ENCODE results near the gene AMFR. TPM values are rescaled to one million over a fixed set of nuclear protein-coding genes. Genes with fewer than 3 reads are reported as not detected.

AMFR gene
- total and polyA plus RNA-seq, 10 of the 15 experiments (the other 5 are each of a cell fraction or from before 2014, with no cell fraction given): 8.2 to 67.6 (median 28.1) TPM

DNA sequence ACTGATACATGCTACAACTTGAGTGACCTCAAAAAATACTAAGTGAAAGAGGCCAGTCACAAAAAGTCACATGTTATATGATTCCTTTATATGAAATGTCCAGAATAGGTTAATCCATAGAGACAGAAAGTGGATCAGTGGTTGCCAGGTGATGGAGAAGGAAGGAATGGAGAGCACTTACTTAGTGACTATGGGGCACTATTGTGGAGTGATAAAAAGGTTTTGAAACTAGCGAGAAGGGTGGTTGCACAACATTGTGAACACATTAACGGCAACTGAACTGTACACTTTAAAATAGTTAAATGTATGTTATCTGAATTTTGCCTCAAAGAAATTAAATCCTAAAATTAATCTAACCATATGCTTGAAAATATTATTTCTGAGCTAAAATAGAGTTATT, 25.9 kb downstream of the AMFR start:
- H3K79me2 ChIP-seq (ENCODE audit: control insufficient read depth, insufficient read depth, low read length): no peaks in the 10 kb centered on the region
- no peak overlapping the region for H2AFZ ChIP-seq (ENCODE audit: control insufficient read depth, low read depth, low read length)
- DNase-seq (ENCODE audit: low read depth, low spot score): no peak
- SMC1A ChIA-PET (ENCODE audit: uncharacterized antibody, unreplicated experiment): interaction anchor here (1.4 to 1.6 kb wide), 2 partner anchors 11 to 14 kb away, joined by 3 read pairs; no protein-coding TSS in a partner anchor
- H3K27ac ChIP-seq (ENCODE audit: control insufficient read depth, insufficient read depth): no peak overlapping the region
- H3K4me3 ChIP-seq: no peak overlapping the region
- no peak for FAIRE-seq
- no peak for ATAC-seq
- H3K27me3 ChIP-seq (replicated peaks in 1 of 2; ENCODE audit: control insufficient read depth in 2 of 2, insufficient read depth in 2 of 2, low read length in 1 of 2): no peaks in the 10 kb centered on the region
- WGBS (ENCODE audit: insufficient coverage, insufficient replicate concordance, low lambda C conversion rate, missing lambda C conversion rate): 97% methylated on average over 2 of the region's 2 CpGs
- RAD21 ChIA-PET (ENCODE audit: unreplicated experiment): no interaction called here
- intact Hi-C loops (cut with micrococcal nuclease; ENCODE audit: unreplicated experiment): no loop called here
- H3K9ac ChIP-seq (ENCODE audit: control insufficient read depth, insufficient read depth, low read length): no peak overlapping the region
- H4K20me1 ChIP-seq (ENCODE audit: control insufficient read depth, insufficient read depth): no peaks in the 10 kb centered on the region
- H3K4me1 ChIP-seq (ENCODE audit: control insufficient read depth, insufficient read depth, low read length): no peaks in the 10 kb centered on the region
- TF ChIP-seq GABPA (IDR thresholded peaks at IDR 0.05; ENCODE audit: low read depth) (no peak), CHD2 (IDR thresholded peaks at IDR 0.05; ENCODE audit: borderline replicate concordance, low read depth, low read length) (no peak), LARP7 (IDR thresholded peaks at IDR 0.05) (no peak), TCF12 (IDR thresholded peaks at IDR 0.05; ENCODE audit: low read depth, low read length) (no peak), YBX1 (IDR thresholded peaks at IDR 0.05) (no peak), WRNIP1 (IDR thresholded peaks at IDR 0.05; ENCODE audit: borderline replicate concordance, low read depth, low read length) (no peak), NBN (IDR thresholded peaks at IDR 0.05) (no peak), ZSCAN29 (IDR thresholded peaks at IDR 0.05) (no peak), SUZ12 (IDR thresholded peaks at IDR 0.05; ENCODE audit: unreplicated experiment) (no peak), ATF7 (IDR thresholded peaks at IDR 0.05; ENCODE audit: low read depth) (no peak), EZH2 (IDR thresholded peaks at IDR 0.05; ENCODE audit: borderline replicate concordance, control insufficient read depth, low read depth, low read length) (no peak), TCF3 (IDR thresholded peaks at IDR 0.05; ENCODE audit: borderline replicate concordance, insufficient read depth, low read depth, low read length) (no peak), IKZF1 (conservative IDR thresholded peaks at IDR 0.05) (no peak), MAX (IDR thresholded peaks at IDR 0.05; ENCODE audit: low read depth, low read length) (no peak), BHLHE40 (IDR thresholded peaks at IDR 0.05; ENCODE audit: borderline replicate concordance in 1 of 2, low read depth in 2 of 2, low read length in 1 of 2) (no peak)
- H3K9me3 ChIP-seq (replicated peaks; ENCODE audit: control insufficient read depth, insufficient read depth, low read length): no peaks in the 10 kb centered on the region
- no TSS peak for BruUV-seq (replicated peaks)
- CTCF ChIA-PET: no interaction called here
- POLR2A ChIA-PET: no interaction called here
- no peak overlapping the region for H3K4me2 ChIP-seq (ENCODE audit: control insufficient read depth, insufficient read depth)
- in situ Hi-C loops (cut with MboI): no loop called here
- peaks cover 10 to 26% of the 10 kb centered on the region in 2 experiments for H3K36me3 ChIP-seq (ENCODE audit: control insufficient read depth in 2 of 2, insufficient read depth in 2 of 2, low read length in 1 of 2)

All from GM12878 (cell line).